Activated CD4-positive, alpha-beta T cell treated with anti-CD3 and anti-CD28 coated beads, Interleukin-2, amount 10 ng/mL, durations not matched to agents 24 days and 14 days (primary cell): ENCODE measurements around the gene COLEC12. TPM values are rescaled to one million over a fixed set of nuclear protein-coding genes. Genes with fewer than 3 reads are reported as not detected.
A peak's percentile ranks its signal among the peaks of the same experiment; 100 is the strongest.

Experiments
- DNase-seq: peaks from one replicate; pipeline ENCODE4 v3.0.0; 2022
- H3K27ac Mint-ChIP-seq: one replicate; pipeline ENCODE4 v1.8.0; 2022; ENCODE audit warnings: mild to moderate bottlenecking, mixed read lengths
- H3K27me3 Mint-ChIP-seq: one replicate; pipeline ENCODE4 v1.8.0; 2022; ENCODE audit warnings: mixed read lengths
- H3K36me3 Mint-ChIP-seq: one replicate; pipeline ENCODE4 v1.8.0; 2022; ENCODE audit warnings: low read depth, mild to moderate bottlenecking, mixed read lengths
- H3K4me1 Mint-ChIP-seq: one replicate; pipeline ENCODE4 v1.8.0; 2021; ENCODE audit warnings: mixed read lengths
- H3K4me3 Mint-ChIP-seq: one replicate; pipeline ENCODE4 v1.8.0; 2022; ENCODE audit warnings: mild to moderate bottlenecking, moderate library complexity, mixed read lengths
- H3K9me3 Mint-ChIP-seq: one replicate; pipeline ENCODE4 v1.8.0; 2021; ENCODE audit warnings: mixed read lengths
- intact Hi-C: fragments of 100-400 bp; cut with micrococcal nuclease; formaldehyde crosslinking; loops from one replicate; pipeline ENCODE4 v1.15.1; 2023
- total RNA-seq: library from RNA; stranded (reverse); gene quantifications from 2 replicates; pipeline ENCODE4 v1.2.3, GENCODE V29; 2022

The COLEC12 gene
- total RNA-seq = not detected in 2 replicates

- no peak for DNase-seq
- Mint-ChIP-seq H3K27ac (no peak within 1 kb of the TSS), H3K36me3 (no peaks in the 10 kb centered on the region)
These were observed at the start of gene COLEC12 for GRCh38 chr18:500632-501405. Gene COLEC12 (minus strand): TSS chr18:500701. CDS start chr18:500514, 187 bp downstream.

GRCh38 chr18:549967-550366, 49.5 kb upstream of the COLEC12 start:
- Mint-ChIP-seq H3K27ac (no peak overlapping the region), H3K27me3 (peaks cover 2% of the 10 kb centered on the region), H3K36me3 (no peaks in the 10 kb centered on the region), H3K4me1 (no peaks in the 10 kb centered on the region), H3K9me3 (no peaks in the 10 kb centered on the region), H3K4me3 (no peak overlapping the region)
- DNase-seq = no peak
- intact Hi-C loops = no loop called here

More at GRCh38 chr18:500632-501405, at the start of gene COLEC12:
- no peaks in the 10 kb centered on the region for H3K9me3 Mint-ChIP-seq
- peaks cover 37% of the 10 kb centered on the region for H3K27me3 Mint-ChIP-seq
- intact Hi-C loops = no loop called here
- H3K4me1 Mint-ChIP-seq = peaks cover 2% of the 10 kb centered on the region
- no peak within 1 kb of the TSS for H3K4me3 Mint-ChIP-seq

GRCh38 chr18:543447-544078, 43.1 kb upstream of the COLEC12 start:
- intact Hi-C loops = no loop called here
- Mint-ChIP-seq H3K4me3 (no peak overlapping the region), H3K27ac (no peak overlapping the region), H3K36me3 (no peaks in the 10 kb centered on the region), H3K9me3 (no peaks in the 10 kb centered on the region), H3K27me3 (peaks cover 2% of the 10 kb centered on the region), H3K4me1 (no peaks in the 10 kb centered on the region)
- DNase-seq = no peak

DNA sequence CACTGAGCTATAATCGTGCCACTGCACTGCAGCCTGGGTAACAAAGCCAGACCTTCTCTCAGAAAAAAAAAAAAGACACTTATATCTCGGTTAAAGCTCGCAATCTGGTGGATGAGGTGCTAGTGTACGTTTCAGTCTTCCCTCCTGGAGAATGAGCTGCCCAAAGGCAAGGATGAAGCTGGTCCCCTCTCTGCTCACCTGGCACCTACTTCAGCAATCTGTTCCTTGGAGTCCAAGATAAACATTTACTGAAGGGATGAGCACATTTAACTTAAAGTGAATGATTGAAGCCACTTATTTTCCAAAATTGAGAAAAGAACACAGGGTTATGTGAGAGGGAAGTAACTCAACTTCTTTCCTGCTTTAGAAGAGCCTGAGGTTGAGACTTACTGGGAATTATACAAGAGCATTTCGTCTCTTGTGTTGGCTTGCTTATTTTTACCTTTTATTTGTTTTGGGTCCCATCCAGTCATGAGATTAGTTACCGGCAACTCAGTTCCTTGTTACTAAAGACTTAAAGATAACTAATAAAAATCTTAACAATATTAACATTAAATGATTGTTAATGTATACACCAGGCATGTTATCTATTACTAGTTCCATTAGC, 33.6 kb upstream of the COLEC12 start:
- no peaks in the 10 kb centered on the region for H3K9me3 Mint-ChIP-seq
- no peak overlapping the region for H3K4me3 Mint-ChIP-seq
- H3K27me3 Mint-ChIP-seq = peaks cover 2% of the 10 kb centered on the region
- H3K4me1 Mint-ChIP-seq = no peaks in the 10 kb centered on the region
- no peak overlapping the region for H3K27ac Mint-ChIP-seq
- DNase-seq = no peak
- no peaks in the 10 kb centered on the region for H3K36me3 Mint-ChIP-seq
- intact Hi-C loops = no loop called here

DNA sequence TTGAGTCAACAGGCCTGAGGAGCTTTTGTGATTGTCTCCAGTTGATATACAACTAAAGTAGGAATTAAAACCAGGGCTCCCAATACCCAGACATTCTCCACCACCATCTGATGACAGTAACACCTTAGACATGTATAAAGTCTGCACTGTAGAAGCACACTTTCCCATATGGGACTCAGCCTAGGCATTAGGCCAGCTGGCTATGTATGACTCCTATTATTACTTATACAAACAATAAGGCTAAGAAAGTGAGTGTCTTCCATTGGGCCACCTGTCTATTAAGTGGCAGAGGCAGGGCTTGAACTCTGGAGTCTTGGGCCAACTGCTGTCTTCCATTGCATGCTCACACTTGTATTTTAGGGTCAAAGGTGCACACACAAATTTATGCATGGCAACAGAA, 32.1 kb upstream of the COLEC12 start:
- no peak overlapping the region for H3K4me3 Mint-ChIP-seq
- H3K27me3 Mint-ChIP-seq = peaks cover 2% of the 10 kb centered on the region
- H3K9me3 Mint-ChIP-seq = no peaks in the 10 kb centered on the region
- H3K36me3 Mint-ChIP-seq = no peaks in the 10 kb centered on the region
- no peak for DNase-seq
- H3K27ac Mint-ChIP-seq = no peak overlapping the region
- intact Hi-C loops = no loop called here
- no peaks in the 10 kb centered on the region for H3K4me1 Mint-ChIP-seq

DNA sequence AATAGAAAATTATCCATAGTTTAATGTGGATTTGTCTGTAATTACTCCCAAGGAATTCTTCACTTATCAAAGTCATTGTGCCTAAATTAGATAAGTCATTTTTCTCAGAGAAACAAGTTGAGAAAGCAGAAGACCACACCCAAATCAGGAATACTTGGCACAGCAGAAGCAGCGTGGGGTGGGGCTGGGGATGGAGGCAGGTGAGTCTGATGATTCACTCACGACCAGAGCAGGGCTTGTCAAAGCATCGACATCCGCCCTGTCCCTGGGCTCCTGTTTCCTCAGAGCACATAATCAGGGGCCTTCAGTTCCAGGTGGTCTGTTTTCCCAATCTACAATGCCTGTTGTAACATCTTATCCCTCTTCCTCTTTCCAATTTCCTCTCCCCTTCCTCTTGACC, 31.5 kb upstream of the COLEC12 start:
- intact Hi-C loops = no loop called here
- Mint-ChIP-seq H3K36me3 (no peaks in the 10 kb centered on the region), H3K4me3 (no peak overlapping the region), H3K27me3 (peaks cover 2% of the 10 kb centered on the region), H3K9me3 (no peaks in the 10 kb centered on the region), H3K27ac (no peak overlapping the region), H3K4me1 (no peaks in the 10 kb centered on the region)
- no peak for DNase-seq

DNA sequence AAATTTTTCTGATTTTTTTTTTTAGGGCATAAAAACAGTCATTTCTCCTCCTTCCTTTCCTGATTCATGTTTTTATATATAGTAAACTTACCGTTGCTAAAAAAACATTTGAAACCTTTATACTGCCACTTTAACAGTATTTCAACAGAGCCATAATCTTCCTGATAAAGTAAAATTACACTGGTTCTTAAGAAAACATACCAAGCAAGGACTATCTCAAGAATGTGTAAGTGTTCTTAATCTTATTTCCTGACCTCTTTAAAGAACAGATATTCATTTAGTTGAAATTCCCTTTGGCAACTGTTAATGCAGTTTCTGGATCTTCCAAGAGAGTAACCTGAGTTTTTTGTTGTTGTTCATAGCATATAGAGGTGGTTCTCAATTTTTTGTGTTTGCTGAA, 26.6 kb upstream of the COLEC12 start:
- no peaks in the 10 kb centered on the region for H3K36me3 Mint-ChIP-seq
- intact Hi-C loops = no loop called here

DNA sequence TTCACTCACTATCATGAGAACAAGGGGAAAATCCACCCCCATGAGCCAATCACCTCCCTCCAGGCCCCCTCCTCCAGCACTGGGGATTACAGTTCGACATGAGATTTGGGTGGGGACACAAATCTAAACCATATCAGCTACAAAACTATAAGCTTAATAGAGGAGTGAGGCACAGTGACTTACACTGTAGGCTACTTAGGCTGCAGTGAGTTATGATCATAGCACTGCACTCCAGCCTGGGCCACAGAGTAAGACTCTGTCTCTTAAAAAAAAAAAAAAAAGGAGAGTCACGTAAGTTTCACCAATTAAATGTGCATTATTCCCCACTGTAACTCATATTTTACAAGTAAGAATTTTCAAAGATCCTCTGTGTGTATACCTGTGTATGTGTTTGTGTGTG, 26.2 kb upstream of the COLEC12 start:
- H3K27ac Mint-ChIP-seq = no peak overlapping the region
- no peak for DNase-seq
- H3K4me3 Mint-ChIP-seq = no peak overlapping the region
- peaks cover 2% of the 10 kb centered on the region for H3K4me1 Mint-ChIP-seq
- intact Hi-C loops = no loop called here
- H3K36me3 Mint-ChIP-seq = no peaks in the 10 kb centered on the region
- H3K9me3 Mint-ChIP-seq = no peaks in the 10 kb centered on the region
- peaks cover 8% of the 10 kb centered on the region for H3K27me3 Mint-ChIP-seq

More for the DNA sequence above, 26.6 kb upstream of the COLEC12 start:
- no peak for DNase-seq
- Mint-ChIP-seq H3K27me3 (peaks cover 8% of the 10 kb centered on the region), H3K4me1 (peaks cover 2% of the 10 kb centered on the region), H3K9me3 (no peaks in the 10 kb centered on the region), H3K4me3 (no peak overlapping the region), H3K27ac (no peak overlapping the region)

- peaks cover 5% of the 10 kb centered on the region for H3K27me3 Mint-ChIP-seq
- H3K4me3 Mint-ChIP-seq = no peak overlapping the region
- no peaks in the 10 kb centered on the region for H3K9me3 Mint-ChIP-seq
- DNase-seq = no peak
- H3K27ac Mint-ChIP-seq = no peak overlapping the region
- no peaks in the 10 kb centered on the region for H3K36me3 Mint-ChIP-seq
- intact Hi-C loops = no loop called here
- peaks cover 2% of the 10 kb centered on the region for H3K4me1 Mint-ChIP-seq
These were observed 24.7 kb upstream of the COLEC12 start for GRCh38 chr18:525036-525797.

GRCh38 chr18:524466-524865, 24.0 kb upstream of the COLEC12 start:
- Mint-ChIP-seq H3K27me3 (peaks cover 5% of the 10 kb centered on the region), H3K9me3 (no peaks in the 10 kb centered on the region), H3K4me1 (peaks cover 2% of the 10 kb centered on the region)

GRCh38 chr18:523561-523960, 23.1 kb upstream of the COLEC12 start:
- no peaks in the 10 kb centered on the region for H3K9me3 Mint-ChIP-seq
- no peaks in the 10 kb centered on the region for H3K36me3 Mint-ChIP-seq
- peaks cover 2% of the 10 kb centered on the region for H3K4me1 Mint-ChIP-seq
- H3K27ac Mint-ChIP-seq = no peak overlapping the region
- peaks cover 5% of the 10 kb centered on the region for H3K27me3 Mint-ChIP-seq
- no peak for DNase-seq
- no peak overlapping the region for H3K4me3 Mint-ChIP-seq
- intact Hi-C loops = no loop called here

More at GRCh38 chr18:524466-524865, 24.0 kb upstream of the COLEC12 start:
- no peaks in the 10 kb centered on the region for H3K36me3 Mint-ChIP-seq
- intact Hi-C loops = no loop called here
- no peak for DNase-seq
- H3K27ac Mint-ChIP-seq = no peak overlapping the region
- H3K4me3 Mint-ChIP-seq = no peak overlapping the region

DNA sequence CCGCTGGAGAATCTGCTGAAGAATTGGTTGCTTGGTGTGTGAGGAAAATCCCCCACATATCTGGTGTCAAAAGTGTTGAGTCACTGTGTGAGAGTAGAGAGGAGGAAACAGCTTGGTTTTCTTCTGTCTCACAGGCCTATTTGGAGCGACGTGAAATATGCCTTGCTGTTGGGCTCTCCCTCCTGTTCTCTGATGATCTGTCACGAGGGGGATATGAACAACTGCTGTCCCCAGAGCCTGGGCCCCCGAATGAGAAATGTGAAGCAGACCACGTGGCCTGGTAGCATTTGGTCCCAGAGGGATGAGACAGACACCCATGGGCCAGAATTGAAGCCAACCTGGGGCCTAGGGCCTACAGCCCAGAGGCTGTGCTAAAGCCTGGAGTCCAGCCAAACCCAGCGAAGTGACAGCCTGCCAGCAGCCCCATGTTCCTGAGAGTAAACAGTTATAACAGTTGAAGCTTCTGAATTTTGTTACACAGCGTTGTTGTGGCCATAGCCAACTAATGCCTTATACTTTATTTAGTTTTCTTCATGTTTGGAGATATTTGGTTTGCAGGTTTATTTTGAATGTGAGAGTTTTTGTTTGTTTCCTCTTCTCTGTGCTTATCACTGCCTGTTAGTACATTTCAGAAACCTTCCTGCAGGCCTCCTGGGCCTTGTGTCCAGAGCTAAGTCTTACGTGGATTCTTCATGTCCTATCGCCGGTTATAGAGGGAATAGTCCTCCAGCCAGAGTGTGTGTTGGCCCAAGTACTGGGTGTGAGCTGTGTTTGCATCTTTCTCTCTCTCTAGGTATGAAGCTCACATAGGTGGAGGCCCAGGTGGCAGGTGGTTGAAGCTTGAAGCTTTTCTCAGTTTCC, 18.7 kb upstream of the COLEC12 start:
- H3K4me3 Mint-ChIP-seq = no peak overlapping the region
- H3K27me3 Mint-ChIP-seq = peaks cover 3% of the 10 kb centered on the region
- DNase-seq = no peak
- intact Hi-C loops = no loop called here
- no peaks in the 10 kb centered on the region for H3K4me1 Mint-ChIP-seq
- no peaks in the 10 kb centered on the region for H3K36me3 Mint-ChIP-seq
- H3K27ac Mint-ChIP-seq = peak overlapping the region; percentile 1
- peaks cover 3% of the 10 kb centered on the region for H3K9me3 Mint-ChIP-seq

DNA sequence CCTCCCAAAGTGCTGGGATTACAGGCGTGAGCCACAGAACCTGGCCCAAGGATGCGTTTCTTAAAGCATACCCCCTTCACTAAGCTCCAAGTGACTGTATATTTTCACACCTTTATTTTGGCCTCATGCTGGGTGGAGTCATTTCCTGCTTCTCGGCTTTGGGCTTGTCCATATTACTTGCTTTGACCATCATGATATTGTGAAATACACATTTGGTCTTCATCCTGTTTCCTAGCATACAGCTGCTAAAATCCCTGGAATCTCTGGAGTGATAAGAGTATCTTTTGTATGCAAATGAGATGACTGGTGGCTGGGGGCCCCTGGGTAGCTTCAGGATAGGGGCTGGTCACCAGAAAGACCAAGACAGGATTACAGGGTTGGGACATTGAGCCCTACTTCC, 17.6 kb upstream of the COLEC12 start:
- Mint-ChIP-seq H3K4me3 (no peak overlapping the region), H3K36me3 (no peaks in the 10 kb centered on the region), H3K27me3 (peaks cover 1% of the 10 kb centered on the region), H3K27ac (no peak overlapping the region), H3K9me3 (peaks cover 3% of the 10 kb centered on the region), H3K4me1 (no peaks in the 10 kb centered on the region)
- DNase-seq = no peak
- intact Hi-C loops = no loop called here
